Inflammatory macrophage treated with lipopolysaccharide for 1 hour (primary cell): ENCODE measurements around the gene ALPK3.
A peak's percentile ranks its signal among the peaks of the same experiment; 100 is the strongest.
"Not testable (repeated sequence)": the region's sequence is repeated elsewhere in the genome, so short reads cannot be mapped to it uniquely, and the experiment has no call there.

Experiments used
- DNase-seq, 2 donors: peaks; one replicate each; pipeline ENCODE4 v3.0.0-alpha.2; 2020 to 2022

Gene ALPK3

GRCh38 chr15:84856731-84857417, 39.7 kb downstream of the ALPK3 start:
- DNase-seq: no peak

- DNase-seq: no peak
Observed at GRCh38 chr15:84857418-84858004, 40.4 kb downstream of the ALPK3 start.

GRCh38 chr15:84858231-84858630, 41.1 kb downstream of the ALPK3 start:
- no peak for DNase-seq

- DNase-seq: no peak
Observed at GRCh38 chr15:84859144-84859543, 42.0 kb downstream of the ALPK3 start.

GRCh38 chr15:84859651-84860050, 42.5 kb downstream of the ALPK3 start:
- DNase-seq: no peak

- DNase-seq: no peak
Observed at GRCh38 chr15:84861781-84862180, 44.6 kb downstream of the ALPK3 start.

- no peak for DNase-seq
Observed at GRCh38 chr15:84862214-84862975, 45.2 kb downstream of the ALPK3 start.

- peak; percentile 16 to 61 for DNase-seq
Observed at GRCh38 chr15:84863565-84864443, 46.6 kb downstream of the ALPK3 start.

GRCh38 chr15:84864444-84864795, 47.3 kb downstream of the ALPK3 start:
- no peak for DNase-seq

- no peak for DNase-seq
Observed at GRCh38 chr15:84865074-84865569, 48.0 kb downstream of the ALPK3 start.

- DNase-seq: no peak
Observed at GRCh38 chr15:84868037-84868880, 51.1 kb downstream of the ALPK3 start.

- no peak for DNase-seq
Observed at GRCh38 chr15:84869510-84869909, 52.4 kb downstream of the ALPK3 start.

- no peak for DNase-seq
Observed at GRCh38 chr15:84871428-84871985, 54.4 kb downstream of the ALPK3 start.

- DNase-seq: no peak
Observed at GRCh38 chr15:84872009-84872910, 55.1 kb downstream of the ALPK3 start.

- no peak for DNase-seq
Observed at GRCh38 chr15:84873997-84874396, 56.8 kb downstream of the ALPK3 start.

GRCh38 chr15:84874981-84875699, 58.0 kb downstream of the ALPK3 start:
- no peak for DNase-seq

GRCh38 chr15:84876269-84876668, 59.1 kb downstream of the ALPK3 start:
- no peak for DNase-seq

GRCh38 chr15:84877701-84878100, 60.5 kb downstream of the ALPK3 start:
- DNase-seq: not testable (repeated sequence)

- peak; percentile 52 to 80 for DNase-seq
Observed at GRCh38 chr15:84878504-84878903, 61.3 kb downstream of the ALPK3 start.
